HG03575 (cell line): ENCODE results near the gene DGAT2.
A peak's percentile ranks its signal among the peaks of the same experiment; 100 is the strongest.

ENCODE experiments used
- ATAC-seq: cut with Tn5 transposase; IDR thresholded peaks from one replicate; pipeline ENCODE4 v1.9.1; 2021; ENCODE audit not compliant: unreplicated experiment, insufficient number of reproducible peaks, low FRiP score; ENCODE audit errors: extremely low read depth

DGAT2 gene

GRCh38 chr11:75813622-75814039 is 45.1 kb downstream of the DGAT2 start:
- no peak for ATAC-seq

GRCh38 chr11:75814363-75814676 is 45.7 kb downstream of the DGAT2 start:
- peak; percentile 6 for ATAC-seq

GRCh38 chr11:75814677-75815344 is 46.2 kb downstream of the DGAT2 start, which contains the start of gene UVRAG:
Gene UVRAG, plus strand, starts transcription at chr11:75815210. Its CDS starts 198 bp downstream, at chr11:75815408.
- ATAC-seq: peak; percentile 45

- ATAC-seq: no peak
Measured at GRCh38 chr11:75815345-75816168, 47.0 kb downstream of the DGAT2 start.

GRCh38 chr11:75816561-75817239 is 48.1 kb downstream of the DGAT2 start:
- no peak for ATAC-seq

GRCh38 chr11:75820645-75821044 is 52.1 kb downstream of the DGAT2 start:
- ATAC-seq: no peak

- ATAC-seq: no peak
Measured at GRCh38 chr11:75821202-75821601, 52.6 kb downstream of the DGAT2 start.

GRCh38 chr11:75822541-75822940 is 54.0 kb downstream of the DGAT2 start:
- ATAC-seq: no peak

GRCh38 chr11:75823415-75823814 is 54.8 kb downstream of the DGAT2 start:
- ATAC-seq: no peak

GRCh38 chr11:75823946-75824345 is 55.4 kb downstream of the DGAT2 start:
- ATAC-seq: no peak

GRCh38 chr11:75826461-75827230 is 58.1 kb downstream of the DGAT2 start:
- no peak for ATAC-seq

GRCh38 chr11:75827562-75827961 is 59.0 kb downstream of the DGAT2 start:
- ATAC-seq: no peak

GRCh38 chr11:75831915-75832502 is 63.4 kb downstream of the DGAT2 start:
- no peak for ATAC-seq

GRCh38 chr11:75834728-75835127 is 66.2 kb downstream of the DGAT2 start:
- no peak for ATAC-seq

GRCh38 chr11:75836417-75836816 is 67.8 kb downstream of the DGAT2 start:
- no peak for ATAC-seq

- no peak for ATAC-seq
Measured at GRCh38 chr11:75839851-75840250, 71.3 kb downstream of the DGAT2 start.

GRCh38 chr11:75840522-75840921 is 71.9 kb downstream of the DGAT2 start:
- ATAC-seq: no peak

- no peak for ATAC-seq
Measured at GRCh38 chr11:75841739-75842138, 73.2 kb downstream of the DGAT2 start.

GRCh38 chr11:75845324-75845723 is 76.7 kb downstream of the DGAT2 start:
- ATAC-seq: no peak
